Activated CD8-positive, alpha-beta memory T cell treated with anti-CD3 and anti-CD28 coated beads, Interleukin-2, amount 50 U/mL, for 1 hour (primary cell): ENCODE measurements around the gene PPP6R1.
"Not testable (repeated sequence)": the region's sequence is repeated elsewhere in the genome, so short reads cannot be mapped to it uniquely, and the experiment has no call there.

Source experiments
- DNase-seq: peaks from one replicate; pipeline ENCODE4 v3.0.0-alpha.2; 2020; ENCODE audit errors: extremely low read depth

Gene PPP6R1

DNA sequence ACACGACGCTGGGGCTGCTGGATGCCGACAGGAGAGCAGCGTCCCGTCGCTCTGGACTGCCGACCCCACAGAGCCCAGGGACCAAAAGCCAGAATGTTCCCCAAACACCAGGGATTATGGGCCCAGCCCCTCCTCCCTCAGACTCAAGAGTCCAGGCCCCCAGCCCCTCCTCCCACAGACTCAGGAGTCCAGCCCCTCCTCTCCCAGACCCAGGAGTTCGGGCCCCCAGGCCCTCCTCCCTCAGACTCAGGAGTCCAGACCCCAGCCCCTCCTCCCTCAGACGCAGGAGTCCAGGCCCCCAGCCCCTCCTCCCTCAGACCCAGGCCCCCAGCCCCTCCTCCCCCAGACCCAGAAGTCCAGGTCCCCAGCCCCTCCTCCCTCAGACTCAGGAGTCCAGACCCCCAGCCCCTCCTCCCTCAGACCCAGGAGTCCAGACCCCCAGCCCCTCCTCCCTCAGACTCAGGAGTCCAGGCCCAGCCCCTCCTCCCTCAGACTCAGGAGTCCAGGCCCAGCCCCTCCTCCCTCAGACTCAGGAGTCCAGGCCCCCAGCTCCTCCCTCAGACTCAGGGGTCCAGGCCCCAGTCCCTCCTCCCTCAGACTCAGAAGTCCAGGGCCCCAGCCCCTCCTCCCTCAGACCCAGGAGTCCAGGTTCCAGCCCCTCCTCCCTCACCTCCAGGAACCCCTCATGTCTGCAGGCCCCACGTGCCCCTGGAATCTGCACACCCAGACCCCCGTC lies 34.0 kb downstream of the PPP6R1 start:
- not testable (repeated sequence) for DNase-seq

DNA sequence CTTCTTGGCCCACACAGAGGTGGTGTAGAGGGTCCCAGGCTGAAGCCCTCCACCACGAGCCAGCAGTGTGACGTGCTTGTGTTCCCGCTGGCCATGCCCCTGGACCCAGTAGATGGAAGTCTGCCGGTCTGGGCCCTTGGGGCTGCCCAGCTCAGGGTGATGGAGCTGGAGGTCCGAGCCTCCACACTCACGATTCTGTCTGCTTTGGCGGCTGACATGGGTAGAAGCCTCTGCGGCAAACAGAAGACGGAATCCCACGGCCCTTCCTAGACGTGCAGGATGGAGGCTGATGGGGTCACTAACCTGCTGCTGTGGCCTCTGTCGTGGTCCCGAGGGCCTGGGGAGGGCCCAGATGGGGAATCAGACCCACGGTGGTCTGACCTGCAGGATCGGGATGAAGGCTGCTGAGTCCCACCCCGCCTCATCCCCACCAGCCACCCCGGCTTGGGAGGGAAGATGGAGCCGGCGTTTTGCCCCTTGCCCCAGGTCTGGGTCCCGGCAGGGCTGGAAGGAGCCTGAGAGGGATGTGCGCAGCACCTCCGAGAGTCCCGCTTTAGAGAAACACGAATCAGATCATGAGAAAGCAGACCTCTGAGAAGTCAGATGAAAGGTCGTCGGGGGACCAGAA lies 34.7 kb downstream of the PPP6R1 start:
- DNase-seq: no peak

DNA sequence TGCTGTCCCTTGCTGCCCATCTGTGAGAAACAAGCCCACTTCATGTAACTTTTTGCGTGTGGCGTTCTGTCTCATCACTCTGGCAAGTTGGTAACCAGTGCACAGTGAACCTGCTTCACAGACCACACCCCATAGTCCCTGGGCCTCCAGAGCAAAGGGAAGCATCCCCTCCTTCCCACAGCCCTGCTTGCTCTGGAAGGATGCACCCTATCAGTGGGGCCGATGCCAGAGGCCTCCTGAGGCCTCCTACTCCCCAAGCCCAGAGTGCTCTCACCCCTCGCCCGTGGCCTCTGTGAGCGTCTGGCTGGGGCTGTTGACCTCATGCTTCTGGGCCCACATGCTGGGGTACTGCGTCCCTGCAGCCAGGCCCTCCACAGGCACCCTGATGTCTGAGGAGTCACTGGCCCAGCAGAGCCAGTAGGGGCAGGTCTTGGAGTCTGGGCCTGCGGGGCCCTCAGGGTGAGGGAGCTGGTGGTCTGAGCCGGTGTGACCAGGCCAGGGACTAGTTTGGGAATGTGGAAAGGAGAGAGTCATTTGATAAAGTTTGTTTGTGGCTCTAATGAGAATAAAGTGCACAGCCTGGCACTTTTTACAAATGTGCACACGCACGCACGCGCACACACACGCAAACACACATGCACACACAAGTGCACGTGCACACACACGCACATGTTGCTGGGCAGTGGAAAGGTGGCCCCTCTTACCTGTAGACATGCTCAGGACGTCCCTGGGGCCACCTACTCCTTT lies 35.4 kb downstream of the PPP6R1 start:
- no peak for DNase-seq

DNA sequence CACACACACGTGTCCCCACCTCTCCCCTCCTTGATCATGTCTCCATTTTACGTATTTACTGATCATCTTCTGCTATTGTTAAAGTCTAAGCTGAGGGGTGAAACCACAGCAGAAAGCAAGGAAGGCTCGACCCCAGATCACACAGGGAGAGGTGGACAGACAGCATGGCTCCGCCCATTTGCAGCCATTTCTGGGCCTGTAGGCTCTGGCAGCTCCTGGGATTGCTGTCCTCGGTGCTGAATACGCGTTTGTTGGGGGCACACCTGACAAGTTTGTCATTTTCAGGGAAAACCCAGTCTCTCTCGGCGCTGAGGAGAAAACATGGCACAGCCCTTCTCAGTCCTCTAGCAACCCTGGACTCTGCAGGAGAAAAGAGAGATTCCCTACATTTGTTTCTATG lies 38.3 kb downstream of the PPP6R1 start:
- DNase-seq: no peak

DNA sequence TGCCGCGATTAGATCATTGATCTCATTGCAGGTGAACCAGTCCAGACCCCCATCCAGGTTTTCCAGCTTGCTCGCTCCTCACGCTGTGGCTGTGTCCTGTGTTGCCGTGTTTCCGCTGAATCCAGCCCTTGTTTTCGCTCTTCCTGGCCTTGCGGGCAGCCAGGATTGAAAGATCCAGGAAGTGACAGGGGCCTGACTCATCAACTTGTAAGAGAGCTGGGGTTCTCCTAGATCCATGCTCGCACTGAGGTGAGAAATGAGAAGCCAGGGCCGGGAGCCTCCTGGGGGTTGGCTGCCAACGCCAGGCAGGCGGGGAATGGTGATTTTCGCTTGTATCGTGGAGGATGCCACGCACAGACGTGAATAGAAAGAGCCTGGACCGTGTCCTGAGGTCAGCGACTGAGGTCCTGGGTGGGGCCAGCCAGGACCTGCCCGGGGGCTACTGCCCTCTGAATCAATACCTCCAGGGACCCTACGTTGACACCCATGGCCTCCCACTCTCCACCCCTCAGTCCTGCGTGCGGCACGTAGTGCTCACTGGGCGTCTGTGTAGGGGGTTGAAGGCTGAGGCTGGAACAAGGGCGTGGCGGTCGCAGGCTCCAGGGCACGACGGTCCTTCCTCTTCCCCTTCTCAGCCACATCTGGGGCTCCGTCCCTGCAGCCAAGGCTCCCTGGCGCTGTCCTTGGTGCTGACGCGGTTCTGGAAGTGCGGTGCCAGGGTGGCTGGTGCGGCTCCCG lies 42.2 kb downstream of the PPP6R1 start:
- no peak for DNase-seq

DNA sequence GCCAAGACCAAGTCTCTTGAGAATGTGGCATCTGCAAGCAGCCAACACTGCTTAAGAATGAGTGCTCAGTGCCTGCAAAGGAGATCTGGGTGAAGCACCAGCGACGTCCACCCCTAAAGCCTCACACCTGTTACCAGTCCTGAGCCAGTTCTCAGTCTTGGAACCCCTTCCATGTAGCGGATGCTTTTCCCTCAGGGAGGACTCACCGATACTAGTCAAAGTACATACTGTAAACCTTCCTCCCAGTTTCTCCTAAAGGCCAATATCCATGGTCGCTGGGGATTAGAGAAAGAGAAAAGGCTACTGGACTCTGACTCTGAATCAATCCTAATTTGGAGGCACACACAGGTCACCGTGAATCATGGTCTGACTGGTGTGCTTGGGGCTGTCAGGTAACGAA lies 45.3 kb downstream of the PPP6R1 start:
- DNase-seq: no peak

DNA sequence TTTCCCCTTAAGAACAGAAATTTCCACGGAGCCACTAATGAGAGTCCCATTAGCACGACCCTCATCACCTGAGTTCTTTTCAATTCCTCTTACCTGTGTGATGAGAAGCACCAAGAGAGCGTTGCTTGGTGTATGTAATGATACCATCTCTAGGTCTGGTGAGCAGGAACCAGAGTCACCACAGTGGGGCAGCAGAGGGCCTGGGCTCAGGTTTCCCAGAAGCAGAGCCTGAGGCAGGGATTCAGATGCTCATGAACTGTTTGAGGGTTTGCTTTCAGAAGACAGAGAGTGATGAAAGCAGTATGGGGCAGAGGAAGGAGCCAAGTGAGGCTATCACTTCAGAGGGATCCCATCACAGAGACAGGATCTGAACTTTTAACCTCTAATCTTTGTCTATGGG lies 46.4 kb downstream of the PPP6R1 start:
- no peak for DNase-seq

DNA sequence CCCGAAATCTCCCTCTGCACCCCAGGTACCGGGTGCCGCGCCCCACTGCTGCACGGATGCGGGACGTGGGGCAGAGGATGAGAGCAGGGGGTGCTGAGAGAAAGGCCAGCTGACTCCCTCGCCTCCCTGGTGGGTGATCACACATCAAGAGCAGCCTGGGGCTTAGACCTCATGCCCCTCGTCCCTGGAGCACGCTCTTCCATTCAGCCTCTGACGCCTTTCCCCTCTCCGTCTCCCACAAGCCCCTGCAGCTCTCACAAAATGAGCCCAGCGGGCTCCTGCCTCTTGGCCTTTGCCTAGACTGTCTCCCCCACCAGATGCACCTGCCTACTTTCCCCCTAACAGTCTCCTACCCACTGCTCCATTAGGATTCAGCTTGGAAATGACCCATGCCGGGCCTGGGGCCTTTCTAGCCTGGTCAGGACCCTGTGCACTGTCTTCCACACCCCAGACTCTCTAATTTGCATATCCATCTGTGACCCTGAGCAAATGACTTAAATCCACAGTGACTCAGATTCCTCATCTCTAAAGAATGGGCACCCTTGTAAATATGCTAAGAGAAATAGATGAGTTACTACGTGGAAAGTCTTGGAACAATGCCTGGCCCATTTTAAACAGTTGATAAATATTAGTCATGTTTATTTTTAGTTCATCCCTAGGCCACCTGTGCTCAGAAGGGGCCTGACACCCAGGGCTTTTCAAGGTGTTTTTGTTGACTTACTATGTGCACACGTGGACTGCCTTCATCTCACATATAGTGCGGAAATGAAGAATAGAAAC lies 48.9 kb downstream of the PPP6R1 start:
- DNase-seq: no peak

DNA sequence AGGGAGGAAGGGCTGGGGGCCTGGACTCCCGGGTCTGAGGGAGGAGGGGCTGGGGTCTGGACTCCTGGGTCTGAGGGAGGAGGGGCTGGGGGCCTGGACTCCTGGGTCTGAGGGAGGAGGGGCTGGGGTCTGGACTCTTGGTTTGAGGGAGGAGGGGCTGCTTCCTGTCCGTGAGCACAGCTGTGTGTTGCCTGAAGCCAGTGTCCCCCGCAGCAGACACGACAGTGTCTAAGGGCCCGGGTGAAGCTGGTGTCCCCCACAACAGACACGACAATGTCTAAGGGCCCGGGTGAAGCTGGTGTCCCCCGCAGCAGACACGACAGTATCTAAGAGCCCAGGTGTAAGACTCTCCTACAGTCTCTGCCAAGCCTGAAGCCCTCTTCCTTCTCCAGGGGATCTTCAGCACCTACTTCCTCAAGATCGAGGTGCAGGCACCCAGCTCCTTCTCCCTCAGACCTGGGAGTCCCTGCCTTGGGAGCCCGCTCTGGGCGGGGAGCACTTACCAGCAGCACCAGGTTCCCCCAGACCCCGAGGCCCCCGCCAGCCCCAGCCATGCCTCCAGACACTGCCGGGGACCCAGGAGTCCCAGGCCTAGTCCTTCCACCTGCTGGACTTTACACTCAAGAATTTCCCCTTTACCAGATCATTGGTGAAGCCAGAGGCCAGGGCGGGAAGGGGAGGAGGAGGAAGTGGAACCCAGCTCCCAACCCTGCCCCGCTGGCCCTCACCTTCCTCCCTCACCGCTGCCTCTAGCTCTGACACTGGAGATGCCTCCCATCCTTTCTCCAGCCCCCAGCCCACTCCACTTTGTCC lies 49.7 kb downstream of the PPP6R1 start, which contains the start of gene PTPRH:
PTPRH (minus strand) TSS at position 622 of the 813 bp plus-strand sequence; CDS start at position 554, 68 bp downstream.
- DNase-seq: no peak

DNA sequence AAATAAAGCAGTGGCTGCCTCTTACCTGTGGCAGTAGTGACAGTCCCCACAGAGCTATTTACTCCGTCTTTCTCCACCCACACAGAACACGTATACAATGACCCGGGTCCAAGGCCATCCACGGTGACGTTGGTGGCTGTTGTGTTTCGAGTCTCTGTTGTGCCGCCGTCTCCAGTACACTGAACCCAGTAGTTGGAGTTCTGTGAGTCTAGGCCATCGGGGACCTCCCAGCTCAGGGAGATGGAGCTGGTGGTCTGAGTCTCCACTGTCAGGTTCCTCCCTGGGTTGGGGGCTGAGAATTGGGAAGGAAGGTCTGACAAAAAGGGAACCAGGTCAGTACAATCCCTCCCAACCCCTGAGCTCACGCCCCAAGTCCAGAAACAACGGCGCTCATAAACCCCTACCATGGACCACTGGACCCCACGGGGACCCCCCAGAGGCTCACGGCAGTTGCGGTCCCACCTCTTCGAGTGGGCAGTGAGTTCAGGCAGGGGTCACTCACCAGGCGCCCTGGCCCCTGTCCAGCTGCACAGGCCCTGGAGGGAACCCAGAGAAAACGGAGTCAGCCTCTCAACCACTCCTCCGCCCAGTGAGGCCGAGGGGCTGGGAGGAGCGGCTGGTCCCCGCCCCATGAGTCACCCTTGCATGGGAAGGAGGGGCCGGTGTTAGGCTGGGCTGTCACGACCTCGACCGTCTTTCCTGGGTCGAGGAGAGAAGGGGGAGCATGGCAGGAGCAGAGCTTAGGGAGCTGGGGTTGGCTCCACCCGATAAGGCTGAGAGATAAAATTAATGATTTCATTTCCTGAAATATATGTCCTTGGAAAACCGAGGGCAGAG lies 51.9 kb downstream of the PPP6R1 start:
- DNase-seq: no peak

DNA sequence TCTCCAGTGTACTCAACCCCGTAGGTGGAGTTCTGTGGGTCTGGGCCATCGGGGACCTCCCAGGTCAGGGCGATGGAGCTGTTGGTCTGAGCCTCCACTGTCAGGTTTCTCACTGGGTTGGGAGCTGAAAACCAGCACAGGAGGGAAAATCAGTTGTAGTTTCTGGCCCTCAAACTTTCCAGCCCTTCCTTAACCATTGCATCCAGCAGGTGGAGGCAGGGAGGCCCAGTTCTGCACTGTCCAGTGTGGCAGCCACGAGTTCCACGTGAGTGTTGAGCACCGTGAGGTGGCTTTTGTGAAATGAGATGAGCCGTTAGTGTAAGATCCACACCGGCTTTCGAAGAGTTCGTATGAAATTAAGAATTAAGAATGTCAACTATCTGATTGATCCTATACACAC lies 56.6 kb downstream of the PPP6R1 start:
- DNase-seq: not testable (repeated sequence)

DNA sequence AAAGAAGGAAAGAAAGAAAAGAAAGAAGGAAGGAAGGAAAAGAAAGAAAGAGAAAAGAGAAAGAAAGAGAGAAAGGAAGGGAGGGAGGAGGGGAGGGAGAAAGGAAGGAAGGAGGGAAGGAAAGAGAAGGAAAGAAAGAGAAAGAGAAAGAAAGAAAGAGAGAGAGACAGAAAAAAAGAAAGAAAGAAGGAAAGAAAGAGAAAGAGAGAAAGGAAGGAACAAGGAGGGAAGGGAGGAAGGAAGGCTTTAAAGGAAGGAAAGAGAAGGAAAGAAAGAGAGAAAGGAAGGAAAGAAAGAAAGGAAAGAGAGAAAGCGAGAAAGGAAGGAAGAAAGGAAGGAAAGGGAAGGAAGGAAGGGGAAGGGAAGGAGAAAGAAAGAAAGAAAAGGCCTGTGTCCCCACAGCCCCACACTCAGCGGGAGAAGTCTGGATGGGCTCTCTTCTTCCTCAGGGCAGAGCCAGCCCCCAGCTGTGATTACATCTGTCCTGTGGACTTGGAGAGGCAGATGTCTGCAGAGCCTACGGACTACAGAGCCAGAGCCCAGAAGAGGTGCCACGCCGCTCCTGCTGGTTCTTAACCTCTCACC lies 59.1 kb downstream of the PPP6R1 start:
- no peak for DNase-seq

DNA sequence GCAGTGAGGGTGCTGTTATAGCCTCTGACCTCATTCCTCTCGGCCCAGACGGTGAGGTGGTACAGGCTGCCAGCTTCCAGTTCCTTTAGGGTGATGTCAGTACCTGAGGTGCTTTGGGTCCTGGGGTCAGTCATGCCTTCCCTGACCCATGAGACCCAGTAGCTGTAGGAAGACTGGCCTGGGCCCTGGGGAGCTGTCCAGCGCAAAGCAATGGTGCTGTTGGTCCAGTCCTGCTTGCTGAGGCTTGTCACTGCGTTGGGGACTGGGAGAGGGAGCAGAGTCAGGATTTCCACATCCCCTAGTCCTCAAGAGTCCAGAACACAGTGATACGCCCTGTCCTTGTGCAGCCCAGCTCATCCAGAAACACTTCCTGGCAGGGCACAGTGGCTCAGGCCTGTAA lies 60.2 kb downstream of the PPP6R1 start:
- DNase-seq: no peak

DNA sequence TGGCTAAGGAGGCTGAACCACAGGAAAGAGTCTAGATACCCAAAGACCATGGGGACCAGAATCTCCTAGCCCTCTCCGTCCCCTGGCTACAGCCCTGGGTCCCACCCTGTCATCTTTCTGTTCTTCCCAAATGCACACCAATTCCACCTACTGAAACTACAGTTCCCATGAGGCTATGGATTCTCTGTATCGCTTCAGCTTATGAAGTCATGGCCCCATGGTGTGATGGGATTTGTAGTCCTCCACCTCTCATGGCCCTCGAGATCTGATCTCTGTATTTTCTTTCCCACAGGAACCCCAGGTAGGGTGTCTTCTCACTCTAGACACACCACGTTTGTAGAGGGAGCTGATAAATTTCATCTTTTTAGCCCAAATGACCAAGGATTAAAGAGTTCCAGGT lies 61.3 kb downstream of the PPP6R1 start:
- DNase-seq: no peak

DNA sequence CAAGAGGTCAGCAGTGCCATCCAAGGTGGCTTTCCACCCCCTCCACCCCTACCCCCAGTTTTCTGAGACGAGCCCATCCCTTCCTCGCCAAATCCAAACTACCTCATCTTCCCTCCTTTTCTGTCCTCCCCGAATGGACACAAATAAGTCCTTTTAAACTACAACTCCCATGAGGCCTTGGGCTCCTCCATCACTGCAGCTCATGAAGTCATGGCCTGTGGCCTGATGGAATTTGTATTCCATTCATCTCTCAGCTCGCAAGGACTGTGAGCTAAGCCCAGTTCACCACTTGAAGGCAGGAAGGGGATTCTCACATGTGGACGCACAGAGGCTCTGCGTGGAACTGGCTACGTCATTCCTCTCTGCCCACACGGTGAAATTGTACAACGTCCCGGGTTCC lies 62.0 kb downstream of the PPP6R1 start:
- no peak for DNase-seq

DNA sequence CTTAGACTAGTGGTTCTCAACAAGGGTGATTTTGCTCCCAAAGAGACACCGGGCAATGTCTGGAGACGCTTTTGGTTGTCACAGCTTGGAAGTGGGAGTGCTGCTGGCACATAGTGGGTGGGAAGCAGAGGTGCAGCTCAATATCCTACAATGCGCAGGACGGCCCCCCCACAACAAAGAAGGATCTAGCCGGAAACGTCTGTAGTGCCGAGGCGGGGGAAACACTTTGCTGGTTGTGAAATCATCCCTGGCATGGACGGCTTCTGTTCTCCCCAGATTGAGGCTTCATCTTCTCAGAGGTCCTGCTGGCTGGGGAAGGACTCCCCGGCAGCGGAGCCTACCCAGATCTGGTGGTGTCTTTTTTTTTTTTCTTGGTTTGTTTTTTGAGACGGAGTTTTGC lies 65.3 kb downstream of the PPP6R1 start:
- DNase-seq: no peak

DNA sequence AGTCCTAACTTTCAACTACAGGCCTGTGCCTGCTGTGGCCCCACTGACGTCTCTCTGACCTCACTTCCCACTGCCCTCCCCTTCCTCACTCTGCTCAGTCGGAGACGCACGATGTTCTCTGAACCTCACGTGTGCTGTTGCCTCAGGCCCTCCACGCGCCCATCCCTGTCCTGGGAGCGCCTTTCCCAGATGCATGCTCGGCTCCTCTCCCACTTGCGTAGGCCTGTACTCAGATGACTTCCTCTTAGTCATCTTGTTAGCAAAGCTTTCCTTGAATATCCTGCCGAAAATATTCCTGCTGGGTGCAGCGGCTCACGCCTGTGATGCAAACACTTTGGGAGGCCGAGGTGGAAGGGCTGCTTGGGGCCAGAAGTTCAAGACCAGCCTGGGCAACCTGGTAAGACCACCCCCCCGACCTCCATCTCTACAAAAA lies 69.4 kb downstream of the PPP6R1 start:
- no peak for DNase-seq

DNA sequence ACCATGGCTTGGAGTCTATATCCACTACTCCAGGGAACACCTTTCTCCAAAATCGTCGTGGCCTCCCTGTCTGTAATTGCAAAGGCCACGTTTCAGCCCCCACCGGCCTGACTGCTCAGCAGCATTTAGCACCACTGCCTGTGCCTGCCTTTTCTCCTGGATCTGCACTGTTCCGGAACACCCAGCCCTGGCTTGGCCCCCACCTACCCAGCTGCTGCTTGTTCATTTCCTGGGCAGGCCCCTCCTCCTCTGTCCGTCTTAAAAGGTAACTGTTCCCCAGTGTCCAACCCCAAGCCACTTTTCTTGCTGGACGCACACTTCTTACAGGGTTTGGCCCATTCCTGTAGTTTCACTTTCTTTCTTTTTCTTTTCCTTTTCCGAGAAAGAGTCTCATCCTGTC lies 70.2 kb downstream of the PPP6R1 start:
- no peak for DNase-seq

DNA sequence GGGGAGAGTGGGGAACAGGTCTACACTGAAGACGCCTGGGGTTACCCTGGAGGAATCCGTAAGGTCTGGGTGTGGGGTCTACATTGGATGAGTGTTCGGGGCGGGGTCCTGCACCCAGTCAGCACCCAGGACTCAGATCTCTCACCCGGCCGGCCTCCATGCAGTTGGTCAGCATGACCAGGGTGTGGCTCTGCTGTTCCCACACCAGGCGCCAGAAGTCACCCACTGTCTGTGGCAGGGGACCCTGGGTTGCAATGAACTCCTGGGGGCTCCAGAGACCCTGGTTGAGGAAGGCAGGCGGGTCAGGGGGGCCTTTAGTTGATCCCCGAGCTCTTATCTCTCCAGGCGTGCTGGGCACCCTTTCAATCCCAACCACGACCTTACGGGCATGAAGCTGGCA lies 72.7 kb downstream of the PPP6R1 start:
- no peak for DNase-seq
